HCT116 (cell line): ENCODE results near the gene CELA2A. TPM values are rescaled to one million over a fixed set of nuclear protein-coding genes. Genes with fewer than 3 reads are reported as not detected.
A peak's percentile ranks its signal among the peaks of the same experiment; 100 is the strongest.

Experiments used
- ATAC-seq: fragments of 200-7000 bp; cut with Tn5 transposase; 2 replicates; pipeline ENCODE4 v1.9.1; 2020; ENCODE audit warnings: mild to moderate bottlenecking, moderate library complexity
- BruUV-seq: library from RNA; stranded (reverse); fragments of 400-500 nt; replicated peaks from 2 replicates; lab custom pipeline; 2021; lab: Mats Ljungman, UMichigan
- CTCF ChIA-PET: fragments of 300-600 bp; sonication (Branson Sonifier 250); formaldehyde crosslinking; loops from one replicate; lab custom pipeline; 2021; ENCODE audit warnings: antibody characterized with exemption; lab: Charles Lee
- POLR2A ChIA-PET: fragments of 300-600, 350-600 bp; sonication (Branson Sonifier 250); formaldehyde crosslinking; loops from one replicate; lab custom pipeline; 2021; ENCODE audit warnings: antibody characterized with exemption; lab: Charles Lee
- RAD21 ChIA-PET, 2 experiments: fragments of 300-600 bp; sonication (Branson Sonifier 250); formaldehyde crosslinking; loops; one replicate each; lab custom pipeline; 2023; ENCODE audit warnings: low total read pairs in 2 of 2; ENCODE audit not compliant: uncharacterized antibody in 2 of 2, unreplicated experiment in 2 of 2, low non-redundant PET in 1 of 2; lab: Charles Lee
- DNase-seq: peaks from one replicate; pipeline ENCODE4 v3.0.0-alpha.2; 2010; ENCODE audit warnings: low read depth, low spot score
- H2AFZ ChIP-seq: fragments of 200-600 bp; shearing (Covaris generic), sonication (generic); 2 replicates; pipeline ENCODE4 v1.6.1; 2017; ENCODE audit warnings: low read depth, mixed run types, mixed read lengths, antibody characterized with exemption, low read length; ENCODE audit not compliant: poor library complexity, severe bottlenecking
- H3K27ac ChIP-seq: 2 replicates; pipeline ENCODE4 v1.5.1; 2012; ENCODE audit warnings: low read depth, low read length
- H3K27me3 ChIP-seq: fragments of 200-600 bp; sonication (generic); 2 replicates; pipeline ENCODE4 v1.6.1; 2016; ENCODE audit warnings: mixed run types, low read length, mixed read lengths; ENCODE audit not compliant: insufficient read depth
- H3K36me3 ChIP-seq, 2 experiments: fragments of 200-500 bp in 1 of 2; fragments of 200-600 bp in 1 of 2; sonication (Bioruptor generic) in 1 of 2; sonication (generic) in 1 of 2; 2 replicates each; pipeline versions ENCODE4 v1.5.1 to v1.6.1; 2014 to 2016; ENCODE audit warnings: low read length in 2 of 2, inconsistent platforms in 1 of 2, mixed read lengths in 1 of 2, mixed run types in 1 of 2; ENCODE audit not compliant: insufficient read depth in 2 of 2, control insufficient read depth in 1 of 2
- H3K4me1 ChIP-seq, 2 experiments: fragments of 200-600 bp in 1 of 2; sonication (generic) in 1 of 2; 2 replicates each; pipeline versions ENCODE4 v1.5.1 to v1.6.1; 2012 to 2017; ENCODE audit warnings: low read length in 2 of 2, inconsistent platforms in 1 of 2, mild to moderate bottlenecking in 1 of 2, mixed read lengths in 1 of 2, mixed run types in 1 of 2, moderate library complexity in 1 of 2; ENCODE audit not compliant: insufficient read depth in 2 of 2, control insufficient read depth in 1 of 2
- H3K4me2 ChIP-seq: fragments of 200-600 bp; sonication (generic); 2 replicates; pipeline ENCODE4 v1.6.1; 2017; ENCODE audit warnings: mixed run types, low read length, mixed read lengths
- H3K4me3 ChIP-seq, 2 experiments: fragments of 200-600 bp in 1 of 2; sonication (generic) in 1 of 2; replicated peaks in 1 of 2; 2 replicates each; pipeline ENCODE4 v1.5.1; 2011 to 2016; ENCODE audit warnings: low read length in 2 of 2, control low read depth in 1 of 2, low read depth in 1 of 2, mild to moderate bottlenecking in 1 of 2, mixed read lengths in 1 of 2, mixed run types in 1 of 2
- H3K79me2 ChIP-seq: fragments of 200-600 bp; sonication (generic); 2 replicates; pipeline ENCODE4 v1.6.1; 2017; ENCODE audit warnings: mild to moderate bottlenecking, mixed run types, low read length, moderate library complexity, mixed read lengths; ENCODE audit not compliant: insufficient read depth
- H3K9ac ChIP-seq: fragments of 200-600 bp; sonication (generic); 2 replicates; pipeline ENCODE4 v1.6.1; 2016; ENCODE audit warnings: low read length, mixed read lengths
- H3K9me2 ChIP-seq: fragments of 200-600 bp; sonication (generic), shearing (Covaris generic); 2 replicates; pipeline ENCODE4 v1.6.1; 2017; ENCODE audit warnings: mixed run types, mild to moderate bottlenecking, moderate library complexity; ENCODE audit not compliant: insufficient read depth
- H3K9me3 ChIP-seq, 2 experiments: fragments of 200-500 bp in 1 of 2; fragments of 200-600 bp in 1 of 2; sonication (Bioruptor generic) in 1 of 2; sonication (generic) in 1 of 2; 2 replicates each; pipeline ENCODE4 v1.6.1; 2014 to 2017; ENCODE audit warnings: low read length in 2 of 2, mixed read lengths in 2 of 2, inconsistent platforms in 1 of 2, low read depth in 1 of 2, mild to moderate bottlenecking in 1 of 2, mixed run types in 1 of 2, moderate library complexity in 1 of 2; ENCODE audit not compliant: control insufficient read depth in 1 of 2, insufficient read depth in 1 of 2
- H4K20me1 ChIP-seq: fragments of 200-600 bp; sonication (generic), shearing (Covaris generic); 2 replicates; pipeline ENCODE4 v1.6.1; 2017; ENCODE audit warnings: mixed run types, mild to moderate bottlenecking, moderate library complexity; ENCODE audit not compliant: insufficient read depth
- CTCF ChIP-seq, 3 experiments: fragments of 200-600 bp in 1 of 3; sonication (generic) in 1 of 3; IDR thresholded peaks in 2 of 3; conservative IDR thresholded peaks in 1 of 3; 2 replicates each; pipeline ENCODE4 v1.5.1; 2012 to 2017; ENCODE audit warnings: low read depth in 2 of 3, low read length in 2 of 3, antibody characterized with exemption in 1 of 3, borderline replicate concordance in 1 of 3, control low read depth in 1 of 3, mild to moderate bottlenecking in 1 of 3, mixed read lengths in 1 of 3, mixed run types in 1 of 3, moderate library complexity in 1 of 3; ENCODE audit not compliant: insufficient read depth in 1 of 3
- TCF7L2 ChIP-seq: IDR thresholded peaks from 2 replicates; pipeline ENCODE4 v1.7.0; 2011; ENCODE audit warnings: borderline replicate concordance, inconsistent platforms; ENCODE audit not compliant: insufficient read depth, insufficient read length; ENCODE audit errors: extremely low read depth
- ZBTB33 ChIP-seq: IDR thresholded peaks from 2 replicates; pipeline ENCODE4 v1.6.1; 2011; ENCODE audit warnings: mild to moderate bottlenecking, low read length, moderate library complexity; ENCODE audit not compliant: insufficient replicate concordance; ENCODE audit errors: extremely low read depth
- intact Hi-C: fragments of 100-400 bp; cut with micrococcal nuclease; formaldehyde crosslinking; loops from 2 replicates; pipeline ENCODE4 v1.10.0; 2022
- total RNA-seq: library from RNA; stranded (reverse); gene quantifications from one replicate; pipeline ENCODE4 v1.2.1, GENCODE V29; 2021; ENCODE audit not compliant: unreplicated experiment

Gene CELA2A
- total RNA-seq, 1 experiment from 2014 or later: 1.6 TPM

GRCh38 chr1:15420853-15421465 is 35.6 kb upstream of the CELA2A start:
- ChIA-PET POLR2A (no interaction called here), CTCF (no interaction called here), RAD21 (no interaction called here)
- DNase-seq: no peak
- BruUV-seq: no TSS peak
- H3K9ac ChIP-seq: no peak overlapping the region
- no peak overlapping the region for H3K4me3 ChIP-seq
- intact Hi-C loops: no loop called here
- H3K36me3 ChIP-seq: peaks cover 0 to 12% of the 10 kb centered on the region in 2 experiments; a peak in 1 of 4 replicates
- peaks cover 9 to 70% of the 10 kb centered on the region in 2 experiments for H3K4me1 ChIP-seq
- peak; percentile 45 for ATAC-seq
- H4K20me1 ChIP-seq: peaks cover 10% of the 10 kb centered on the region; the same call in 1 of the 2 replicates
- H3K27ac ChIP-seq: no peak overlapping the region
- H3K79me2 ChIP-seq: peaks cover 82% of the 10 kb centered on the region
- H2AFZ ChIP-seq: no peak overlapping the region
- TF ChIP-seq TCF7L2: peak; percentile 79
- TF ChIP-seq CTCF (IDR thresholded peaks at IDR 0.05 in 2 of 3, conservative IDR thresholded peaks at IDR 0.05 in 1 of 3; ENCODE audit: borderline replicate concordance in 1 of 3, insufficient read depth in 1 of 3, low read depth in 2 of 3, low read length in 2 of 3): peak in 2 of 3 experiments; percentile 25 to 27; a peak in 2 of 6 replicates
- no peak for TF ChIP-seq ZBTB33
- no peaks in the 10 kb centered on the region for H3K27me3 ChIP-seq
- no peaks in the 10 kb centered on the region for H3K9me2 ChIP-seq
- H3K9me3 ChIP-seq: no peaks in the 10 kb centered on the region
- no peak overlapping the region for H3K4me2 ChIP-seq
